Neural progenitor cell (in vitro differentiated cells): ENCODE data around the gene LYRM4. TPM values are rescaled to one million over a fixed set of nuclear protein-coding genes. Genes with fewer than 3 reads are reported as not detected.

Experiments used
- DNase-seq: peaks from one replicate; pipeline ENCODE4 v3.0.0-alpha.2; 2016; ENCODE audit warnings: low spot score
- H2AFZ ChIP-seq: fragments of 200-600 bp; sonication (generic); replicated peaks from 2 replicates; pipeline ENCODE4 v1.6.1; 2016; ENCODE audit warnings: antibody characterized with exemption
- H3F3A ChIP-seq: fragments of 200-600 bp; sonication (generic); 2 replicates; pipeline ENCODE4 v1.6.1; 2016; ENCODE audit warnings: antibody characterized with exemption, low read depth
- H3K27ac ChIP-seq: fragments of 200-600 bp; sonication (generic); 2 replicates; pipeline ENCODE4 v1.5.1; 2016; ENCODE audit warnings: mild to moderate bottlenecking
- H3K27me3 ChIP-seq: fragments of 200-600 bp; sonication (generic); 2 replicates; pipeline ENCODE4 v1.6.1; 2016; ENCODE audit warnings: mild to moderate bottlenecking, moderate library complexity
- H3K36me3 ChIP-seq: fragments of 200-600 bp; sonication (generic); 2 replicates; pipeline ENCODE4 v1.5.1; 2016
- H3K4me1 ChIP-seq: fragments of 200-600 bp; sonication (generic); 2 replicates; pipeline ENCODE4 v1.6.1; 2016; ENCODE audit warnings: mixed run types
- H3K4me2 ChIP-seq: fragments of 200-600 bp; sonication (generic); 2 replicates; pipeline ENCODE4 v1.6.1; 2016
- H3K4me3 ChIP-seq: fragments of 200-600 bp; sonication (generic); 2 replicates; pipeline ENCODE4 v1.5.1; 2016
- H3K79me2 ChIP-seq: fragments of 200-600 bp; sonication (generic); 2 replicates; pipeline ENCODE4 v1.6.1; 2016; ENCODE audit warnings: low read depth
- H3K9ac ChIP-seq: fragments of 200-600 bp; sonication (generic); 2 replicates; pipeline ENCODE4 v1.6.1; 2016
- H3K9me3 ChIP-seq: fragments of 200-600 bp; sonication (generic); 2 replicates; pipeline ENCODE4 v1.5.1; 2016; ENCODE audit warnings: low read depth
- H4K20me1 ChIP-seq: fragments of 200-600 bp; sonication (generic); 2 replicates; pipeline ENCODE4 v1.6.1; 2016; ENCODE audit warnings: low read depth
- H3K27ac Mint-ChIP-seq: 3 replicates; pipeline ENCODE4 v1.8.0; 2021; ENCODE audit warnings: mixed read lengths
- H3K27me3 Mint-ChIP-seq: 2 replicates; pipeline ENCODE4 v1.8.0; 2022; ENCODE audit warnings: low read depth, mild to moderate bottlenecking, inconsistent platforms, moderate library complexity, mixed read lengths; ENCODE audit not compliant: insufficient read depth
- H3K36me3 Mint-ChIP-seq: 3 replicates; pipeline ENCODE4 v1.8.0; 2021; ENCODE audit warnings: mixed read lengths
- H3K4me1 Mint-ChIP-seq: 3 replicates; pipeline ENCODE4 v1.8.0; 2021; ENCODE audit warnings: mixed read lengths
- H3K4me3 Mint-ChIP-seq: 3 replicates; pipeline ENCODE4 v1.8.0; 2021; ENCODE audit warnings: mild to moderate bottlenecking, moderate library complexity, mixed read lengths
- H3K9me3 Mint-ChIP-seq: 3 replicates; pipeline ENCODE4 v1.8.0; 2020; ENCODE audit warnings: mixed read lengths
- EZH2 ChIP-seq: fragments of 200-600 bp; sonication (generic); IDR thresholded peaks from 2 replicates; pipeline ENCODE4 v1.6.1; 2017; ENCODE audit warnings: antibody characterized with exemption, mild to moderate bottlenecking, moderate library complexity
- EZH2phosphoT487 ChIP-seq: fragments of 200-600 bp; sonication (generic); IDR thresholded peaks from 2 replicates; pipeline ENCODE4 v1.6.1; 2017; ENCODE audit warnings: antibody characterized with exemption
- total RNA-seq: library from RNA; depleted of rRNA; stranded (reverse); fragments of >200 nt; gene quantifications from 2 replicates; pipeline ENCODE4 v1.2.3, GENCODE V29; 2015; ENCODE audit warnings: low replicate concordance
- TF ChIP-seq, protein P1 (sequence below): fragments of 200-600 bp; sonication (generic); IDR thresholded peaks from 2 replicates; pipeline ENCODE4 v1.5.1; 2017; ENCODE audit warnings: antibody characterized with exemption, mild to moderate bottlenecking

The LYRM4 gene
- total RNA-seq, 1 donor from 2014 or later = 23.9 TPM

DNA sequence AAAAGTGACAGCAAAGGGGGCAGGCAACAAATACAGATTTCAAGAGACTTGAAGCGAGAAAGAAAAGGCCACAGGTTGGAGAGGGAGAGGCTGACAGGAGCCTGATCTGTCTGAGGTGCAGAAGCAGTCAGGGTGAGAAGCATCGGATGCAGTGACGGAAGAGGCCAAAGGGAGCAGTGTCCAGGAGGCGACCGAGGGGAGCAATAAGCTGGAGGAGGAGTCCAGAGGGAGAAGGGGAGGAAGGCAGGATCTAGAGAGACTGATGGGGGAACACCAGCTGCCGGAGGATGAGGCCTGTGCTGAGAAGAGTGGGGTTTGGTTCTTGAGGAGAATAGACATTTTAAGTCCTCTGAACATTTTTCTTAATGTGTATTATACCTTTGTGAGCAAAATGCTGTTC, 24.3 kb upstream of the LYRM4 start:
- H3K4me1 Mint-ChIP-seq = peaks cover 9% of the 10 kb centered on the region
- no peaks in the 10 kb centered on the region for H3K36me3 ChIP-seq
- no peak for DNase-seq
- H3F3A ChIP-seq = no peaks in the 10 kb centered on the region
- H3K4me3 Mint-ChIP-seq = no peak overlapping the region
- no peak overlapping the region for H3K27ac ChIP-seq
- no peaks in the 10 kb centered on the region for H3K9me3 ChIP-seq
- H3K36me3 Mint-ChIP-seq = no peaks in the 10 kb centered on the region
- H3K4me3 ChIP-seq = no peak overlapping the region
- H3K79me2 ChIP-seq = peaks cover 9% of the 10 kb centered on the region
- TF ChIP-seq, protein P1, sequence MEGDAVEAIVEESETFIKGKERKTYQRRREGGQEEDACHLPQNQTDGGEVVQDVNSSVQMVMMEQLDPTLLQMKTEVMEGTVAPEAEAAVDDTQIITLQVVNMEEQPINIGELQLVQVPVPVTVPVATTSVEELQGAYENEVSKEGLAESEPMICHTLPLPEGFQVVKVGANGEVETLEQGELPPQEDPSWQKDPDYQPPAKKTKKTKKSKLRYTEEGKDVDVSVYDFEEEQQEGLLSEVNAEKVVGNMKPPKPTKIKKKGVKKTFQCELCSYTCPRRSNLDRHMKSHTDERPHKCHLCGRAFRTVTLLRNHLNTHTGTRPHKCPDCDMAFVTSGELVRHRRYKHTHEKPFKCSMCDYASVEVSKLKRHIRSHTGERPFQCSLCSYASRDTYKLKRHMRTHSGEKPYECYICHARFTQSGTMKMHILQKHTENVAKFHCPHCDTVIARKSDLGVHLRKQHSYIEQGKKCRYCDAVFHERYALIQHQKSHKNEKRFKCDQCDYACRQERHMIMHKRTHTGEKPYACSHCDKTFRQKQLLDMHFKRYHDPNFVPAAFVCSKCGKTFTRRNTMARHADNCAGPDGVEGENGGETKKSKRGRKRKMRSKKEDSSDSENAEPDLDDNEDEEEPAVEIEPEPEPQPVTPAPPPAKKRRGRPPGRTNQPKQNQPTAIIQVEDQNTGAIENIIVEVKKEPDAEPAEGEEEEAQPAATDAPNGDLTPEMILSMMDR = no peak
- TF ChIP-seq EZH2 = no peak
- TF ChIP-seq EZH2phosphoT487 = no peak
- no peaks in the 10 kb centered on the region for H3K27me3 ChIP-seq
- peaks cover 2% of the 10 kb centered on the region for H3K27me3 Mint-ChIP-seq
- H3K4me1 ChIP-seq = no peaks in the 10 kb centered on the region
- no peaks in the 10 kb centered on the region for H3K9me3 Mint-ChIP-seq
- no peak overlapping the region for H3K4me2 ChIP-seq
- H4K20me1 ChIP-seq = peaks cover 4% of the 10 kb centered on the region
- no peak overlapping the region for H2AFZ ChIP-seq
- no peak overlapping the region for H3K9ac ChIP-seq
- H3K27ac Mint-ChIP-seq = no peak overlapping the region

DNA sequence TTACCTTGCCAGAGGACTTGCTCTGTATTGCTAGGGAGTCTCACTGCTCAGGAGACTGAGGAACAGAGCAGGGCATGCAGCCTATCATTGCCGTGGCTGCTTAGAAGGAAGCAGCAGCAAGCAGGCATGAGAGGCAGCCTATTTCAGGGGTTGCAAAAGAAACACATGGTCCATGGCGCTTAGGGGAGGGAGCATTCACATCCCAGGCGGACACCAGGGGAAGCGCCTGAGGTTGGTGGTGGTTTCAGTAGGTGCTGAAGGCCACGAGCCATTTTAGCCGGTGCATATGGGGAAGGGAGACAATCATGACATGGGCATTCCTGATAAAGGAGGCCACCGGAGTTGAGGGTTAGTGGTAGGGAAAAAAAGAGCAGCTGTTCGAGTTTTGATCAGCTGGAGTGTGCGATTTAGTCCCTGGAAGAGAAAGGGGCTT, 21.5 kb upstream of the LYRM4 start:
- Histone ChIP-seq H3F3A (no peaks in the 10 kb centered on the region), H3K4me2 (no peak overlapping the region), H3K27ac (no peak overlapping the region), H3K27me3 (no peaks in the 10 kb centered on the region), H3K9me3 (no peaks in the 10 kb centered on the region), H3K4me3 (no peak overlapping the region), H2AFZ (no peak overlapping the region), H3K79me2 (peaks cover 16% of the 10 kb centered on the region), H3K4me1 (peaks cover under 1% of the 10 kb centered on the region), H4K20me1 (peaks cover 4% of the 10 kb centered on the region), H3K9ac (no peak overlapping the region), H3K36me3 (no peaks in the 10 kb centered on the region)
- no peak overlapping the region for H3K27ac Mint-ChIP-seq
- no peak overlapping the region for H3K4me3 Mint-ChIP-seq
- H3K4me1 Mint-ChIP-seq = peaks cover 7% of the 10 kb centered on the region
- DNase-seq = no peak
- no peaks in the 10 kb centered on the region for H3K9me3 Mint-ChIP-seq
- peaks cover 2% of the 10 kb centered on the region for H3K27me3 Mint-ChIP-seq
- TF ChIP-seq, protein P1 = no peak
- no peak for TF ChIP-seq EZH2
- no peak for TF ChIP-seq EZH2phosphoT487
- H3K36me3 Mint-ChIP-seq = no peaks in the 10 kb centered on the region

DNA sequence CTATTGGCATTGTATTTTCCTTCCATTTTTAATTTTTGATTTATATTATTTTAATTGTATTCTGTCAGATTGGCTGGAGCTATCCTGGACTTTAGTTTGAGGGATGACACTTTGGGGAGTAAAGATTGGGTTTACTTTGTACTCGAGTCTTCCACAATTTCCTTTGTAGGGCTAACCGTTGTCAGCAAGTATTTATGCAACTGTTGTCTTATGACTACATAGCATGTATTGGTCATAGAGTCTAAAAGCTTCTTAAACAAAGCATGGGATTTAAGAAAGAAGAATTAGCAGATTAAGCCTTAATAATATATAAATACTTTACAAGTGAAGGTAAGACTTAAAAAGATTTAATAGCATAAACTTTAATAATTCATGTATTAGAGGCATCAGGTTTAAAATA, 20.2 kb upstream of the LYRM4 start:
- Histone ChIP-seq H3K9ac (no peak overlapping the region), H3K4me3 (no peak overlapping the region), H3K4me2 (no peak overlapping the region), H3K27ac (no peak overlapping the region), H3K9me3 (no peaks in the 10 kb centered on the region), H3F3A (peaks cover 8% of the 10 kb centered on the region), H3K79me2 (peaks cover 18% of the 10 kb centered on the region), H4K20me1 (peaks cover 4% of the 10 kb centered on the region), H2AFZ (no peak overlapping the region), H3K36me3 (no peaks in the 10 kb centered on the region), H3K27me3 (no peaks in the 10 kb centered on the region), H3K4me1 (peaks cover 10% of the 10 kb centered on the region)
- Mint-ChIP-seq H3K4me1 (peaks cover 10% of the 10 kb centered on the region), H3K27me3 (peaks cover 2% of the 10 kb centered on the region), H3K36me3 (no peaks in the 10 kb centered on the region), H3K4me3 (no peak overlapping the region), H3K27ac (no peak overlapping the region), H3K9me3 (no peaks in the 10 kb centered on the region)
- TF ChIP-seq EZH2 (no peak), EZH2phosphoT487 (no peak)
- TF ChIP-seq, protein P1 = no peak
- DNase-seq = no peak
